Liver (tissue), 9 donors: ENCODE results near the gene MYBPC1. TPM values are rescaled to one million over a fixed set of nuclear protein-coding genes. Genes with fewer than 3 reads are reported as not detected.

Experiments used
- DNase-seq: peaks from one replicate; pipeline ENCODE4 v3.0.0-alpha.2; 2017; ENCODE audit warnings: low spot score
- H3K27ac ChIP-seq, 2 donors: one replicate each; pipeline ENCODE4 v1.7.0; 2013; ENCODE audit warnings: inconsistent platforms in 2 of 2, low read length in 2 of 2, control low read depth in 1 of 2, low read depth in 1 of 2, mild to moderate bottlenecking in 1 of 2
- H3K27me3 ChIP-seq, 4 donors: one replicate each; pipeline versions ENCODE4 v1.6.1 to v1.7.0; 2013; ENCODE audit warnings: low read length in 3 of 4, inconsistent platforms in 1 of 4, mild to moderate bottlenecking in 1 of 4, moderate library complexity in 1 of 4; ENCODE audit not compliant: control insufficient read depth in 4 of 4, insufficient read depth in 4 of 4
- H3K36me3 ChIP-seq, 4 donors: one replicate each; pipeline versions ENCODE4 v1.6.1 to v1.7.0; 2013; ENCODE audit warnings: low read length in 3 of 4, mild to moderate bottlenecking in 3 of 4, low read depth in 1 of 4, moderate library complexity in 1 of 4; ENCODE audit not compliant: control insufficient read depth in 4 of 4, insufficient read depth in 3 of 4
- H3K4me1 ChIP-seq, 4 donors: one replicate each; pipeline versions ENCODE4 v1.6.1 to v1.7.0; 2013; ENCODE audit warnings: low read length in 3 of 4, mild to moderate bottlenecking in 3 of 4, moderate library complexity in 1 of 4; ENCODE audit not compliant: control insufficient read depth in 4 of 4, insufficient read depth in 4 of 4
- H3K4me3 ChIP-seq, 3 donors: one replicate each; pipeline versions ENCODE4 v1.6.1 to v1.7.0; 2013; ENCODE audit warnings: low read length in 3 of 3, control low read depth in 1 of 3, low read depth in 1 of 3, mild to moderate bottlenecking in 1 of 3
- H3K9ac ChIP-seq, 2 donors: one replicate each; pipeline ENCODE4 v1.7.0; 2013; ENCODE audit warnings: low read length in 2 of 2, mild to moderate bottlenecking in 2 of 2, moderate library complexity in 2 of 2, control low read depth in 1 of 2, low read depth in 1 of 2
- H3K9me3 ChIP-seq, 4 donors: one replicate each; pipeline versions ENCODE4 v1.6.1 to v1.7.0; 2013; ENCODE audit warnings: low read length in 3 of 4; ENCODE audit not compliant: control insufficient read depth in 4 of 4
- ATF3 ChIP-seq: IDR thresholded peaks from 2 replicates; pipeline ENCODE4 v1.6.1; 2016; ENCODE audit warnings: antibody characterized with exemption
- CTCF ChIP-seq: fragments of 150-350 bp; IDR thresholded peaks from 2 replicates; pipeline ENCODE4 v1.5.1; 2017; ENCODE audit warnings: improper control_type of control experiment, low read depth, low read length; ENCODE audit not compliant: missing input control
- EGR1 ChIP-seq, 2 donors: IDR thresholded peaks; 2 replicates each; pipeline ENCODE4 v1.6.1; 2016 to 2018; ENCODE audit warnings: antibody characterized with exemption in 2 of 2, low read depth in 2 of 2
- FOXA1 ChIP-seq: IDR thresholded peaks from 2 replicates; pipeline ENCODE4 v1.6.1; 2016; ENCODE audit warnings: antibody characterized with exemption
- FOXA2 ChIP-seq: IDR thresholded peaks from 2 replicates; pipeline ENCODE4 v1.6.1; 2016; ENCODE audit warnings: antibody characterized with exemption
- GABPA ChIP-seq, 2 donors: IDR thresholded peaks in 1 of 2; conservative IDR thresholded peaks in 1 of 2; 2 replicates each; pipeline ENCODE4 v1.6.1; 2016; ENCODE audit warnings: antibody characterized with exemption in 2 of 2, mild to moderate bottlenecking in 1 of 2, moderate library complexity in 1 of 2
- HNF4A ChIP-seq, 2 donors: conservative IDR thresholded peaks; 2 replicates each; pipeline ENCODE4 v1.6.1; 2016; ENCODE audit warnings: antibody characterized with exemption in 2 of 2, mild to moderate bottlenecking in 2 of 2
- HNF4G ChIP-seq: IDR thresholded peaks from 2 replicates; pipeline ENCODE4 v1.6.1; 2016; ENCODE audit warnings: antibody characterized with exemption
- MAX ChIP-seq: IDR thresholded peaks from 2 replicates; pipeline ENCODE4 v1.6.1; 2016; ENCODE audit warnings: antibody characterized with exemption
- NR2F2 ChIP-seq: IDR thresholded peaks from 2 replicates; pipeline ENCODE4 v1.6.1; 2016; ENCODE audit warnings: antibody characterized with exemption
- RAD21 ChIP-seq, 2 donors: IDR thresholded peaks; 2 replicates each; pipeline ENCODE4 v1.6.1; 2016; ENCODE audit warnings: antibody characterized with exemption in 2 of 2, mild to moderate bottlenecking in 2 of 2
- REST ChIP-seq: IDR thresholded peaks from 2 replicates; pipeline ENCODE4 v1.6.1; 2016; ENCODE audit warnings: antibody characterized with exemption, mild to moderate bottlenecking
- RXRA ChIP-seq, 2 donors: IDR thresholded peaks; 2 replicates each; pipeline ENCODE4 v1.6.1; 2017 to 2018; ENCODE audit warnings: antibody characterized with exemption in 2 of 2, mild to moderate bottlenecking in 1 of 2
- ZBTB33 ChIP-seq: IDR thresholded peaks from 2 replicates; pipeline ENCODE4 v1.6.1; 2016; ENCODE audit warnings: antibody characterized with exemption
- polyA plus RNA-seq, 2 donors: library from polyadenylated mRNA; stranded (reverse) in 1 of 2; unstranded in 1 of 2; fragments of 200-250 nt in 1 of 2; fragments of >200 nt in 1 of 2; fragmentation: Nextera tagmentation in 1 of 2; extraction: Ambion mirVana in 1 of 2; gene quantifications; one replicate each; pipeline versions ENCODE4 v1.2.1 to v1.2.3, GENCODE V29; 2013 to 2015
- total RNA-seq, 2 donors: library from RNA; depleted of rRNA; stranded (reverse); fragments of >200 nt; gene quantifications; one replicate each; pipeline ENCODE4 v1.2.3, GENCODE V29; 2014
- donor health status: healthy.
- donor health status: healthy.
- donor health status: healthy.
- donor health status: healthy.
- donor health status: healthy.

MYBPC1 gene
- total and polyA plus RNA-seq, 4 donors: under 0.01 TPM; not detected in 3

GRCh38 chr12:101714877-101715444 is 120.2 kb downstream of the MYBPC1 start (continued):
- TF ChIP-seq HNF4A (conservative IDR thresholded peaks at IDR 0.05) (no peak), RXRA (IDR thresholded peaks at IDR 0.05) (no peak), RAD21 (IDR thresholded peaks at IDR 0.05) (no peak), FOXA2 (no peak), HNF4G (no peak)

GRCh38 chr12:101719566-101719965 is 124.8 kb downstream of the MYBPC1 start:
- no peak overlapping the region for H3K9ac ChIP-seq
- H3K9me3 ChIP-seq: no peaks in the 10 kb centered on the region

GRCh38 chr12:101720118-101720517 is 125.3 kb downstream of the MYBPC1 start:
- Histone ChIP-seq H3K4me1 (peaks cover 0 to 15% (median 4%) of the 10 kb centered on the region in 4 donors), H3K36me3 (peaks cover 2 to 19% (median 7%) of the 10 kb centered on the region in 4 donors), H3K9me3 (no peaks in the 10 kb centered on the region), H3K9ac (no peak overlapping the region), H3K27ac (no peak overlapping the region), H3K4me3 (no peak overlapping the region), H3K27me3 (no peaks in the 10 kb centered on the region)
- no peak for DNase-seq
- TF ChIP-seq HNF4G: no peak
- TF ChIP-seq ATF3: no peak
- no peak for TF ChIP-seq REST
- no peak for TF ChIP-seq MAX
- no peak for TF ChIP-seq FOXA2
- no peak for TF ChIP-seq RAD21 (IDR thresholded peaks at IDR 0.05)
- TF ChIP-seq CTCF: no peak

More at GRCh38 chr12:101719566-101719965, 124.8 kb downstream of the MYBPC1 start:
- Histone ChIP-seq H3K27me3 (no peaks in the 10 kb centered on the region), H3K36me3 (peaks cover 2 to 16% (median 6%) of the 10 kb centered on the region in 4 donors), H3K27ac (no peak overlapping the region), H3K4me1 (peaks cover 0 to 21% (median 7%) of the 10 kb centered on the region in 4 donors), H3K4me3 (no peak overlapping the region)
- TF ChIP-seq FOXA2 (no peak), FOXA1 (no peak), ZBTB33 (no peak), CTCF (no peak), NR2F2 (no peak), ATF3 (no peak), GABPA (IDR thresholded peaks at IDR 0.05 in 1 of 2, conservative IDR thresholded peaks at IDR 0.05 in 1 of 2) (no peak), EGR1 (IDR thresholded peaks at IDR 0.05; ENCODE audit: low read depth in 2 of 2) (no peak), RAD21 (IDR thresholded peaks at IDR 0.05) (no peak)
- DNase-seq: no peak
